T47D (cell line): ENCODE data around the gene OR52A5.
"Not testable (repeated sequence)": the region's sequence is repeated elsewhere in the genome, so short reads cannot be mapped to it uniquely, and the experiment has no call there.

Experiments used
- DNase-seq, 2 experiments: peaks; one replicate each; pipeline versions ENCODE4 v3.0.0 to v3.0.0-alpha.2; 2011 to 2012; ENCODE audit warnings: low read depth in 1 of 2, low spot score in 1 of 2
- JUND ChIP-seq: IDR thresholded peaks from 2 replicates; pipeline ENCODE4 v1.6.1; 2012; ENCODE audit warnings: low read depth
- in situ Hi-C: cut with HindIII; loops from 2 replicates; pipeline ENCODE4 v1.10.0; 2016; ENCODE audit warnings: low sequenced_read_pairs, low pct_unique_long_range_greater_than_20kb

The OR52A5 gene

DNA sequence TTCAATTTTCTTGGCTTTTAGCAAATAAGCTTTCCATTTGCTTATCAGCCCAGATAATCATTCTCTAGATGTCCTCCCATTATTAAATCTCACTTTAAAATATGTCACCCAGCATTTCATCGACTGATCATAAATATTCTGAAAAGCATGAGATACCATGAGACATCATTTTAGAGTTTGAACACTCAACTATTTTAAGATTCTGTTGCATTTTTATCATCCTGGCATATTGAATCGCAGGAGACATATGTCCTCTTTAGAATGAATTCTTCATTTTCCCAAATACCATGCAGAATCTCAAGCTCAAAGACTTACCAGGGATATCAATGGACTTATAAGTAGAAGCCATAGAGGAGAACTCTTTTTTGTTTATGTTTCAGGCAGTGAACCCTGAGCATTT is at the start of gene OR52A5:
TSS of gene OR52A5 (minus strand) at position 361 of the 400 bp plus-strand sequence. CDS start 5,714 bp downstream, outside the sequence.
- in situ Hi-C loops = no loop called here
- no peak for TF ChIP-seq JUND
- no peak for DNase-seq

GRCh38 chr11:5178046-5178837 is 40.1 kb upstream of the OR52A5 start:
- in situ Hi-C loops = no loop called here
- DNase-seq = no peak
- TF ChIP-seq JUND = no peak

DNA sequence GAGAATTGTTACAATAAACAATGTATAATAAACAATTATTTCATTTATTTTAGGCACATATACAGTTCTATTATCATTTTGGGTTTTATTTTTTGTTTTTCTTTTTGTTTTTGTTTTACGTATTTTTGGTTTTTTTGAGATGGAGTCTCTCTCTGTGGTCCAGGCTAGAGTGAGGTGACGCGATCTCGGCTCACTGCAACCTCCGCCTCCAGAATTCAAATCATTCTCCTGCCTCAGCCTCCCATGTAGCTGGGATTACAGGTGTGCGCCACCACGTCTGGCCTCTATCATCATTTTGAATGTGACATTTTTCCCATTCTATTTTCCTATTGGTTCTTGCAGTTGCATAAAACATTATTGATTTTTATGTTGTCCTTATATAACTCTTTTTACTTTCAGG is 36.8 kb upstream of the OR52A5 start:
- in situ Hi-C loops = no loop called here
- TF ChIP-seq JUND = no peak
- DNase-seq = no peak

GRCh38 chr11:5171856-5172255 is 33.7 kb upstream of the OR52A5 start:
- in situ Hi-C loops = no loop called here
- no peak for DNase-seq
- no peak for TF ChIP-seq JUND

GRCh38 chr11:5165898-5166297 is 27.7 kb upstream of the OR52A5 start:
- in situ Hi-C loops, DNase-seq: not testable (repeated sequence)

DNA sequence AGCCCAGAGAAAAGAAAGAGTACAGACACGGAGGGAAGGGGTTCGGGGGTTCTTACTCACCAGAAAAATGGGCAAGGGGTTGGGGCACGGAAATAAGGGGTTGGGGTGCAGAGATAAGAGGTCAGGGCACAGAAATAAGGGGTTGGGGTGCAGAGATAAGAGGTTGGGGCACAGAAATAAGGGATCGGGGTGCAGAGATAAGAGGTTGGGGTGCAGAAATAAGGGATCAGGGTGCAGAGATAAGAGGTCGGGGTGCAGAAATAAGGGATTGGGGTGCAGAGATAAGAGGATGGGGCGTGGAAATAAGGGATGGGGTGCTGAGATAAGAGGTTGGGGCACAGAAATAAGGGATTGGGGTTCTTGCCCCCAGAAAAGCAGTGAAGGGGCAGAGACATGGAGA is 26.7 kb upstream of the OR52A5 start:
- DNase-seq, in situ Hi-C loops: not testable (repeated sequence)

DNA sequence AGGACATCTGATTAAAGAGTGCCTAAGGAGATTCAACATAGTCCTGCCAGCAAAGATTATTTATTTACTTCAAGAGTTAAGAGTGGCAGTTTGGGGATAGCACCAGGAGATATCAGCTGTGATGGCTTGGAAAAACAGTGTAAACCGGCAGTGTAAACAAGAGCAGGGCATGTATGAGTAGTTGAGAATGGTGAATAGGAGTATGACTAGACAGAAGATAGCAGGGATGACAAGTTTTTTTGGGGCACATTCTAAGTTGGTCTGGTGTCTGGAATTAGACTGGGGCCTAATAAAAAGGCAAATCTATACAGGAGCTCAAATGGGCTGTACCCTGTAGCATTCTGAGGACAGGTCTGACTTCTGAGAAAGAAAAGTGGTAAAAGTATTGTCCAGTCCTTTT is 22.9 kb upstream of the OR52A5 start:
- in situ Hi-C loops, DNase-seq: not testable (repeated sequence)

GRCh38 chr11:5160217-5160616 is 22.1 kb upstream of the OR52A5 start:
- in situ Hi-C loops, DNase-seq: not testable (repeated sequence)

- TF ChIP-seq JUND = no peak
- in situ Hi-C loops = no loop called here
- DNase-seq = no peak
These were observed 21.6 kb upstream of the OR52A5 start for GRCh38 chr11:5159806-5160205.

DNA sequence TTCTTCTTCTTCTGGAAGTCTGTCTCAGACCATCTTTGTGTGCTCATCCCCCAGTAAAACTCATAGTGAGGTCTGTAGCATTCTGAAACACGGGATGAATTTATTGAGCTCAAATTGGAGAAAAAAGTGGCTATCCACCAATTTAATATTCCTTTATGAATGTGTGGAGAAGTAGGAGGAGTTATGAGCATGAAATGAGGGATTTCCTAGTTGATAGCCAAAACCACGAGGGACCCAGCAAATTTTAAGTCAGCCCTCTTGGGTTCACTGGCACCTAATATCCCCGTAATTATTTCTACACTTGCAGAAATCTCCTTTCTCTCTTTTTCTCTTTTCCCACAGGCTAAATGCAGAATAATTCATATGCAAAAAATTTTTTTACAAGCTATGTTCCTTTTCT is 16.5 kb upstream of the OR52A5 start, which contains the start of gene OR52A1:
TSS of gene OR52A1 (minus strand) at position 101 of the 400 bp plus-strand sequence. CDS start 2,388 bp downstream, outside the sequence.
- no peak for TF ChIP-seq JUND
- no peak for DNase-seq
- in situ Hi-C loops = no loop called here

GRCh38 chr11:5153574-5154431 is 15.6 kb upstream of the OR52A5 start:
- in situ Hi-C loops = no loop called here
- no peak for TF ChIP-seq JUND
- no peak for DNase-seq

DNA sequence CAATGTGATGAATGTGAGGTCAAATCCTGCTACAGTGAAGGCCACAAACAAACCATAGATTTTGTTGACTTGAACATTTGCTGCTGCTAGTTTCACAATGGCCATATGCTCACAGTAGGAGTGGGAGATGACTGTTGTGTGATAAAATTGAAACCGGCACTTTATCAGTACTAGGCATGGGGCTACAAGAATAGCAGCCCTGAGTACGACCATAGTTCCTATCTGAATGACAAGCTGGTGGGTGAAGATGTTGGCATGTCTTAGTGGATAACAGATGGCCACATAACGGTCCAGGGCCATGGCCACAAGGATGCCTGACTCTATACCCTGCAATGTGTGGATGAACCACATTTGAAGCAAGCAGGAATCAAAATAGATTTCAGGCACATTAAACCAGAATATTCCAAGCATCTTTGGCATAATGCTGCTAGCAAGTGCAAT is 13.6 kb upstream of the OR52A5 start:
- no peak for DNase-seq
- TF ChIP-seq JUND = no peak
- in situ Hi-C loops = no loop called here

- in situ Hi-C loops, DNase-seq: not testable (repeated sequence)
These were observed 6.0 kb upstream of the OR52A5 start for GRCh38 chr11:5144206-5144605.

- in situ Hi-C loops = no loop called here
- DNase-seq = no peak
- no peak for TF ChIP-seq JUND
These were observed 1.1 kb downstream of the OR52A5 start for GRCh38 chr11:5137014-5137413.
